ENCODE data around the gene CLCN1.

GRCh38 chr7:143390773-143391317, 74.9 kb downstream of the CLCN1 start:
- no peak for TF ChIP-seq CTCF (IDR thresholded peaks at IDR 0.05)
- no peak for TF ChIP-seq POLR2A (IDR thresholded peaks at IDR 0.05)
